Ishikawa (cell line): ENCODE results near the gene PFDN2.

Source experiments
- CEBPB ChIP-seq: IDR thresholded peaks from 2 replicates; pipeline ENCODE4 v1.6.1; 2012
- EP300 ChIP-seq: IDR thresholded peaks from 2 replicates; pipeline ENCODE4 v1.6.1; 2012; ENCODE audit warnings: borderline replicate concordance
- FOXM1 ChIP-seq: IDR thresholded peaks from 2 replicates; pipeline ENCODE4 v1.6.1; 2012; ENCODE audit warnings: low read depth, borderline replicate concordance
- RAD21 ChIP-seq: IDR thresholded peaks from 2 replicates; pipeline ENCODE4 v1.6.1; 2012; ENCODE audit warnings: low read depth
- TAF1 ChIP-seq: IDR thresholded peaks from 2 replicates; pipeline ENCODE4 v1.6.1; 2012; ENCODE audit warnings: low read depth, mild to moderate bottlenecking
- TCF12 ChIP-seq: IDR thresholded peaks from 2 replicates; pipeline ENCODE4 v1.6.1; 2012; ENCODE audit warnings: low read depth
- TF ChIP-seq, protein P1 (sequence below): IDR thresholded peaks from 2 replicates; pipeline ENCODE4 v1.6.1; 2012

DNA sequence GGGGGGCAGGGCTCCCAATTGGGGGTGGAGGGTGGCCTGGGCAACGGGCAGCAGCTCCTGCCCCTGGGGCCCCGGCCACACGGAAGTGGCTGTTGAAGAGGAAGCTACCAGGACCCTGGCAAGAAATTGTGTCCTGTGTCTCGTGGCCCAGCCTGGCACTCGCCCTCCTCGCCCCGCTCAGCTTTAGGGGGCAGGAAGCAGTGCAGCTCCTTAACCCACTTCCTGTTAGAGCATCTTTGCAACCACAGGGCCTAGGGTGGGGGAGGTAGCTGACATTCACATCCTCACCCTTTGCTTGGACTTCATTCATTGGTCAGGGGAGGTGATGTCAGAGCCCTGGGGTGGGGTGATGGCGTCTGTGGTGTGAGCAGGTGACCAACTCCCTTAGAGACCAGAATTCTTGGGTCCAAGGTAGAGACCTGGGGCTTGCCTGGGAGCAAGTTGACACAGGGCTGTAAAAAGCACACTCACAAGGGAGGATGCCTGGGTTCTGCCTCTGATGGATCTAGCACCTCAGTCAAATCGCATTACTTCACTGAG, 48.0 kb downstream of the PFDN2 start, which contains the start of gene ARHGAP30:
- TF ChIP-seq CEBPB (no peak), TCF12 (no peak), TAF1 (no peak), EP300 (no peak), FOXM1 (no peak), RAD21 (no peak)
- TF ChIP-seq, protein P1, sequence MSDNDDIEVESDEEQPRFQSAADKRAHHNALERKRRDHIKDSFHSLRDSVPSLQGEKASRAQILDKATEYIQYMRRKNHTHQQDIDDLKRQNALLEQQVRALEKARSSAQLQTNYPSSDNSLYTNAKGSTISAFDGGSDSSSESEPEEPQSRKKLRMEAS, result no peak
